Measurements from ENCODE around the gene HLA-DOA.

GRCh38 chr6:33007831-33008400 lies 1.5 kb downstream of the HLA-DOA start:
- TF ChIP-seq CTCF (IDR thresholded peaks at IDR 0.05): no peak
- TF ChIP-seq POLR2A (IDR thresholded peaks at IDR 0.05): no peak
